ENCODE data around the gene PAM.

Gene PAM

GRCh38 chr5:102855681-102856388, 100.7 kb downstream of the PAM start:
- no peak for FAIRE-seq
- no peak for TF ChIP-seq POLR2AphosphoS5 (IDR thresholded peaks at IDR 0.05; ENCODE audit: low read depth, low read length)
- TF ChIP-seq TAF1 (IDR thresholded peaks at IDR 0.05; ENCODE audit: borderline replicate concordance, low read depth, low read length): no peak
- TF ChIP-seq POLR2A (IDR thresholded peaks at IDR 0.05; ENCODE audit: low read depth, low read length): no peak

GRCh38 chr5:102856389-102856777, 101.3 kb downstream of the PAM start:
- FAIRE-seq: no peak
- no peak for DNase-seq (ENCODE audit: insufficient read length)
- no peak for TF ChIP-seq TAF1 (IDR thresholded peaks at IDR 0.05; ENCODE audit: borderline replicate concordance, low read depth, low read length)

More at GRCh38 chr5:102855681-102856388, 100.7 kb downstream of the PAM start:
- DNase-seq (ENCODE audit: insufficient read length): no peak

- no peak for DNase-seq (ENCODE audit: insufficient read length)
- no peak for FAIRE-seq
- TF ChIP-seq POLR2A (IDR thresholded peaks at IDR 0.05; ENCODE audit: low read depth, low read length): no peak
- TF ChIP-seq POLR2AphosphoS5 (IDR thresholded peaks at IDR 0.05; ENCODE audit: low read depth, low read length): no peak
- no peak for TF ChIP-seq TAF1 (IDR thresholded peaks at IDR 0.05; ENCODE audit: borderline replicate concordance, low read depth, low read length)
Measured at GRCh38 chr5:102857076-102857818, 102.1 kb downstream of the PAM start.

- DNase-seq (ENCODE audit: insufficient read length) (no peak), FAIRE-seq (no peak)
- TF ChIP-seq POLR2A (IDR thresholded peaks at IDR 0.05; ENCODE audit: low read depth, low read length): no peak
- no peak for TF ChIP-seq TAF1 (IDR thresholded peaks at IDR 0.05; ENCODE audit: borderline replicate concordance, low read depth, low read length)
- no peak for TF ChIP-seq POLR2AphosphoS5 (IDR thresholded peaks at IDR 0.05; ENCODE audit: low read depth, low read length)
Measured at GRCh38 chr5:102858221-102858620, 103.1 kb downstream of the PAM start.

- no peak for TF ChIP-seq POLR2A (IDR thresholded peaks at IDR 0.05; ENCODE audit: low read depth, low read length)
- DNase-seq (ENCODE audit: insufficient read length) (no peak), FAIRE-seq (no peak)
Measured at GRCh38 chr5:102858808-102859207, 103.7 kb downstream of the PAM start.

GRCh38 chr5:102860035-102860434, 104.9 kb downstream of the PAM start:
- DNase-seq (ENCODE audit: insufficient read length) (no peak), FAIRE-seq (peak; percentile 48)
- TF ChIP-seq POLR2A (IDR thresholded peaks at IDR 0.05; ENCODE audit: low read depth, low read length): no peak
- TF ChIP-seq TAF1 (IDR thresholded peaks at IDR 0.05; ENCODE audit: borderline replicate concordance, low read depth, low read length): no peak
- TF ChIP-seq POLR2AphosphoS5 (IDR thresholded peaks at IDR 0.05; ENCODE audit: low read depth, low read length): no peak

GRCh38 chr5:102863058-102863457, 108.0 kb downstream of the PAM start:
- DNase-seq (ENCODE audit: insufficient read length) (no peak), FAIRE-seq (no peak)
- no peak for TF ChIP-seq POLR2A (IDR thresholded peaks at IDR 0.05; ENCODE audit: low read depth, low read length)
- TF ChIP-seq TAF1 (IDR thresholded peaks at IDR 0.05; ENCODE audit: borderline replicate concordance, low read depth, low read length): no peak
- no peak for TF ChIP-seq POLR2AphosphoS5 (IDR thresholded peaks at IDR 0.05; ENCODE audit: low read depth, low read length)

GRCh38 chr5:102863764-102864560, 108.9 kb downstream of the PAM start:
- FAIRE-seq: no peak
- TF ChIP-seq TAF1 (IDR thresholded peaks at IDR 0.05; ENCODE audit: borderline replicate concordance, low read depth, low read length): no peak
- TF ChIP-seq POLR2AphosphoS5 (IDR thresholded peaks at IDR 0.05; ENCODE audit: low read depth, low read length): no peak
- TF ChIP-seq POLR2A (IDR thresholded peaks at IDR 0.05; ENCODE audit: low read depth, low read length): no peak
- no peak for DNase-seq (ENCODE audit: insufficient read length)

GRCh38 chr5:102865171-102865509, 110.0 kb downstream of the PAM start:
- no peak for FAIRE-seq
- no peak for TF ChIP-seq TAF1 (IDR thresholded peaks at IDR 0.05; ENCODE audit: borderline replicate concordance, low read depth, low read length)
- TF ChIP-seq POLR2A (IDR thresholded peaks at IDR 0.05; ENCODE audit: low read depth, low read length): no peak
- TF ChIP-seq POLR2AphosphoS5 (IDR thresholded peaks at IDR 0.05; ENCODE audit: low read depth, low read length): no peak
- DNase-seq (ENCODE audit: insufficient read length): no peak

GRCh38 chr5:102865510-102866236, 110.6 kb downstream of the PAM start:
- TF ChIP-seq TAF1 (IDR thresholded peaks at IDR 0.05; ENCODE audit: borderline replicate concordance, low read depth, low read length): no peak
- TF ChIP-seq POLR2AphosphoS5 (IDR thresholded peaks at IDR 0.05; ENCODE audit: low read depth, low read length): no peak
- peak; percentile 62; the same call in 1 of the 2 replicates for TF ChIP-seq POLR2A (IDR thresholded peaks at IDR 0.05; ENCODE audit: low read depth, low read length)
- DNase-seq (ENCODE audit: insufficient read length) (peak; percentile 30), FAIRE-seq (peak; percentile 82)

- FAIRE-seq (peak; percentile 74), DNase-seq (ENCODE audit: insufficient read length) (no peak)
- TF ChIP-seq POLR2A (IDR thresholded peaks at IDR 0.05; ENCODE audit: low read depth, low read length) (no peak), TAF1 (IDR thresholded peaks at IDR 0.05; ENCODE audit: borderline replicate concordance, low read depth, low read length) (no peak)
Measured at GRCh38 chr5:102866237-102866600, 111.1 kb downstream of the PAM start.

Data from GM12892 (cell line).